HG03571 (cell line): Measurements from ENCODE around the gene MAX.

Source experiments
- ATAC-seq: cut with Tn5 transposase; IDR thresholded peaks from one replicate; pipeline ENCODE4 v1.9.1; 2021; ENCODE audit not compliant: unreplicated experiment

The MAX gene

DNA sequence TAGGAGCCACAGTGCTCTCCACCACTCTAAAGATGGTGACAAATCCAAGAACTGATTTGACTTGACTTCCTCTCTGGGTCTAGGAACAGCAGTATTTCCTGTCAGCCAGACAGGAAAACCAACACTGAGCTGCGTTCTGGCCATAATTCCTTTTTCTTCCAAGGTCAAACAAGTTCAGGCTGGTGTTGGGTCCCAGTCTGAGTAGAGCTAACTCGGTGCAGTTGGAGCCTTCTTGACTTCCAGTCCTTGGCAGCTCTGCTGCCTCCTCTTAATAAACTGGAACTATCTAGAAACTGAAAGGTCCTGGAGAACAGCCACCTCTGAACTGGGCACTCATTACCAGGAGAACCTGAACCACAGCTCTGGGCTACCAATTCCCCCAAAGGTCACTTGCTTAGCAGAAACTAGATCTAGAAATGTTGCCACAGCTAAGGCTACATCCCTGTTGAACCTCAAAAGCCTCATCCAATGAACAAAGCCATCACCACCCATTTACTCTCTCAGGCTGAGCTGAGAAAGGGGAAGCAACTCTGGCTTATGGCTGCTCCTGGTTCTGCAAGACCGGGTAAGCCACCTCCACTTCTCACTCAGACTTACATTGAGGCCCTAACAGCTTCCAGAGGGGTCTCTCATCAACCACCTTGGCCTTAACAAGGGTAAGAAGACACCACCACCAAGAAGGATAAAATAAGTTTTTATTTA lies 27.7 kb downstream of the MAX start:
- ATAC-seq, result no peak

GRCh38 chr14:65073605-65074201 lies 28.6 kb downstream of the MAX start:
- no peak for ATAC-seq

DNA sequence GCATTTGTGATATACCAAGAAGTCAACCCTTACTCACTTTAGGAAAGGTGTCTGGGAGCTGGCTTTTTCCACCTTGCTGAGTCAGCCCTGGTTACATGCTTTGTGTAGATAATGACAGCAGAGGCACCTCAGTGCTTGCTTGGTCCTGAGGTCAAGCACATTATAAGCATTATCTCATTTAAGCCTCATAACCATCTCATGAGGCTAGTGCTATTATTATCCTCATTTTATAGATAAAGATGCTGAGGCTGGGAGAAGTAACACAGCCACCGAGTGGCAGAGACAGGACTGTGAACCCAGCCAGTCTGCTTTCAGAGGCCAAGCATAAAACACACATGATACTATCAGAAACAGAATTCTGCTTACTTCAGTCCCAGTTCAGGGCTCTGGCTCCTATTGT lies 29.4 kb downstream of the MAX start:
- ATAC-seq, result no peak

- no peak for ATAC-seq
Observed at GRCh38 chr14:65072256-65072655, 30.1 kb downstream of the MAX start.

DNA sequence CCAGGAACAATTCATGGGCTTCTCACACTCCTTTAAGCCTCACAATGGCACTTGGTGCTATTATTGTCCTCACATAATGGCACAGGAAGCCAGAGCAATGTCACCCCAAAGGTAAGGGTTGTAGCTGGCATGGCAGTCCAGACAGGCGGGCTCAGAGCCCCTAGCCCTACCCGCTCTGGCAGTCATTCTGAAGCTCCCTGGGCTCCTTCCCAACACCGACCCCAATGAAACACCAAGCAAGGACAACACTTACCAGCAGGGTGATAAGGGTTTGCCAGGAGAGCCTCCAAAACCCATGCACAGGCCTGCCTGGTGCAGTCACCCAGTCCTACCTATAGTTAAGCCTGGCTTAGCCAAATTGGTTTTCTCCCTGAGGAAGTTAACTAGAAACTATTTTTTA lies 30.8 kb downstream of the MAX start:
- ATAC-seq, result no peak

DNA sequence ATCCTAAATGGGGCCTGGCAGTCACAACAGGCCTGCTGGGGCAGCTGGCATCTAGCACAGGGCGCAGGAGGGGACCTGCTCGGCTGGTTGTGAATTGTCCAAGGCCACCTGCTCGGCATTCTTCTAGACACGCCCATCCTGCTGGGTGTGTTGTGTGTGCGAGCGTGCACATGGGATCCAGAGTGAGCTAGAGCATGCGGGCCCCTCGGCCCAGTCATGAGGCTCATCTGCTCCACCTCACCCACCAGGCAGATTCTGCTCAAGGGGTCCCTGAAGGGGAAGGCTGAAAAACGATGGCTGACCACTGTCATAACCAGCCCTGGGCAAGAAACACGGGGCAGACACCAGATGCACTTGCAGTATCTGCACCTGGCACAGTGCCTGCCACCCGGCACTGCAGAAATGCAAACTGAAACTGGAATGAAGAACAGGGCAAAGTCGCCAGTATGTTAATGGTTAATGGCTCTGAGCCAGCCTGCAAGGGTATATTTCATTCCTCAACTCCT lies 31.8 kb downstream of the MAX start:
- no peak for ATAC-seq

DNA sequence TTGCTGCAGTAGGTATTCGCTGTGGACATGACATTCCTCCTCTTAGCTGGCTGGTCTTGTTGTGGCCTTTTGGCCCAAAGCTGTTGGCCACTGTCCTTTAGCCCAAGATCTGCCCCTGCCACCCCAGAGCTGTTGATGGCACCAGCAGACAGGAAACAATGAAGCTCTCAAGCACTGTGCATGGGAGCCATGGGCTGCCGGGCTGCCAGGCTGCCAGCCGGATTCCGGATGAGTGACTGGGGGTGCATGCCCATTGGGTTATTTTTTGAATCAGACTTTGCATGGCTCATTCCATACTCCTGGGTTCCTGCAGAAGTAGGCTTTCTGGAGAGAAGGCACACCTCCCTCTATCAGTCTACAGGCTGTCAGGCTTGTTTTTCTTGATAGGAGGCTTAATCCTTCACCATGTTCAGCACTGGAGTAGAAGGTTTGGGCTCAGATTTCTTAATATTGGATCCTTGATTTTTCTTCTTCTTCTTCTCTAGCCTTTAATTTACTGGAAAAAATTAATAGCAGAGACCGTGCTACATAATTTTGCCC lies 32.4 kb downstream of the MAX start:
- no peak for ATAC-seq

GRCh38 chr14:65065719-65066118 lies 36.6 kb downstream of the MAX start:
- ATAC-seq, result no peak

DNA sequence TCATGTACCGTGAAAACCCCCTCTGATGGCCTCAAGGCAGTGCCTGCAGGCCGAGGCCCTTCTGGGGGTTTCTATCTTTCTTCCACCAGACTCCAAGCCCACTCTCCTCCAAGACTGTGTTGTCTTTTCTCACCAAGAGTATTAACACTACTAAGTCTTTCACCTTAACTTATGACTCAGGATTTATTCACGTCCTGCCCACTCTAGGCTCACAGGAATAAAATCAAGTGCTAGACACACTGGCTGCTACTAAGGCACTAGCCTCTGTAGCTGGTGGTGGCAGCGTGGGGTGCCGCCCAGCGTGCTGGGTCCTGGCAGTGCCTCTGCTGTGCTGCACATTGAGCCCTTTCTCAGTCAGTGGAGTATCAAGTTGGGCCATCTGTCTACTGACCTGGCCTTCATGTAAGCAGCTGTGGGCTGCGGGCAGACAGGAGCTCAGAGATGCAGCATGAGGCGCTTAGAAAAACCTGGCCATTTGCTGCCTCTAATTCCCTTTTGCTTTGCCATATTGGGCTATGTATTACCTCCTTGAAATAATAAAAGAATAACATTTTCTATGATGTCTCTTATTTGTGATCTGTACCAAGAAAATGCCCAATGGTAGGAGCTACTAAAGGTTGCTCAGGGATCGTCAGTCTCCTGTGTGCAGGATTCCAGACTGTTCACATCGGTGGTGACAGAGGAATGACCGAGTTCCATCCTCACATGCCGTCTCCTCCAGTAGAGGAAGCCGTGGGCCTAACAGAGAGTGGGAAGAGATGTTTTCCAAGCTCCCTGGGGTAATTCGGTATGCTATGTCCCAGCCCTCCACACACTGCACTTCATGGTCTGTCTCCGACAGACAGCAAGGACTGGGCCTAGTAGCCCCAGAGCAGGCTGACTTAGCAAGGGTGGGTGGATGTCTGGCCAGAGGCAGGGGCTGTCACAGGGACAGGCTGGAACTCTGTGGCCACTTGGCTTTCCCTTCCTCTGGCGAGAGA lies 39.9 kb downstream of the MAX start:
- ATAC-seq, result no peak

DNA sequence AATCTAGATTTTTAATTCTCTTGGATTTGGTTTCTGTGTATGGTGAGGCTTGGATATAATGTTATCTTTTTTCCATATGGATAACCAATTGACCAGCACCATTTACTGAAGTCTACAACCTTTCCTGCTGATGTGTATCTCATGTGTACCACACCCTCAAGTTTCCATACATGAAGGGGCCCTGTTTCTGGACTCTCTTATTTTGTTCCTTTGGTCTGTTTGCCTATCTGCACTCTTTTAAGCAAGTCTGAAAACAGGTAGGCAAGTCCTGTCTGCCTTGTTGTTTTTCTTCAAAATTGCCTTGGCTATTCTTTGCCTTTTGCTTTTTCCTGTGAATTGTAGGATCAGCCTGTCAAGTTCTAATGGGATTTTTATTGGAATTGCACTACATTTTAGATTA lies 44.6 kb downstream of the MAX start:
- ATAC-seq, result no peak

- no peak for ATAC-seq
Observed at GRCh38 chr14:65054471-65055085, 47.7 kb downstream of the MAX start.

- ATAC-seq, result no peak
Observed at GRCh38 chr14:65053466-65053865, 48.9 kb downstream of the MAX start.

DNA sequence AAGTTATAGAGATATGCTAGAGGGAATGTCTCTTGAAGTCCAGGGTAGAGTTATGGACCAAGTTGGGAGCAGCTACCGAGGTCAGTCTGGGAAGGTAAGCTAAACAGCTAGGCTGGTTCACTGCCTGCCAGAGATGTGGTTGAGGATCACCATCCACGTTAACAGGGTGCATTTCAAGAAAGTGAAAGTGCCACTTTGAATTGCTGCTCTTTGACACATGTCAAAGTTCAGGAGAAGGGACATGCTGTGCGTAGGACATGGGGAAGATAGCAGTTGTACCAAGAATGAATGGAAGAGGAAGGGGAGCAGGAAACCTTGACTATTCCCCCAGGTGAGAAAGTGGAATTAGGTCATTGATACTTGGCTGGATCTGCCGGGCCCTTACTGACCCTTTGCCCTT lies 49.5 kb downstream of the MAX start:
- ATAC-seq, result no peak

- no peak for ATAC-seq
Observed at GRCh38 chr14:65045709-65046108, 56.6 kb downstream of the MAX start.

DNA sequence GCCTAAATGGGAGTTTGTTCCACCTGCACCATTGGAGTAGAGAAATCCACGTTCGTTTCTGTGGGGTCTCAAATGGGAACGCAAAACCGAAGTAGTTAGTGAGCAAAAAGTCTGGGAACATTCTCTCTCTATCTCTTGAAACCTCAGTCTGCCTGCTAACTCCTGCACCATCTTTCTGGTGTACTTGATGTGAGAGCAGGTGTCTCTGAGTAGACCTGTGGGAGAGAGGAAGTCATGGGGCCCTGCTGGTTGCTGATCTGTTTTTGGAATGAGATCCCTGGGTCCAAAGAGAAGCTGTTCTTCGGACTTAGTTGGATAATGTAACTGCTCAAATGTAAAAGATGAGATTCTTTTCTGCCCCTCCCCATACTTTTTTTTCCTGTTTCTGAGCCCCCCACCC lies 57.3 kb downstream of the MAX start:
- no peak for ATAC-seq

DNA sequence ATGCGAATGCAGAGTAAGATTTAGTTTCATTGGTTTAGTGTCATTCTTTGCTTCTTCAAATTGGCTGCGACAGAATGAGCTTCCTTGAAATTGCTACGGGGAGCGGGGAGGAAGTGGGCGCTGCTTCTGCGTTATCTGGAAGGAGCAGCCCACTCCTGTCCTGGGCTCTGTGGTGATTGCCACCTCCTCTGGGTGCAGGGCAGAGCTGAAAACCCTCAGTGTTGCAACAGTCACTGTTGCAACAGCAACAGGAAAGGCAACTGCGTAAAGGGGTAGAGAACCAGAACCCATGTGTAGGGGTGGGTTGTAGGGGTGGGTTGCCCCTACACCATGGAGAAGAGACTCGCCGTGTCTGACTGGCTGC lies 57.7 kb downstream of the MAX start:
- no peak for ATAC-seq

DNA sequence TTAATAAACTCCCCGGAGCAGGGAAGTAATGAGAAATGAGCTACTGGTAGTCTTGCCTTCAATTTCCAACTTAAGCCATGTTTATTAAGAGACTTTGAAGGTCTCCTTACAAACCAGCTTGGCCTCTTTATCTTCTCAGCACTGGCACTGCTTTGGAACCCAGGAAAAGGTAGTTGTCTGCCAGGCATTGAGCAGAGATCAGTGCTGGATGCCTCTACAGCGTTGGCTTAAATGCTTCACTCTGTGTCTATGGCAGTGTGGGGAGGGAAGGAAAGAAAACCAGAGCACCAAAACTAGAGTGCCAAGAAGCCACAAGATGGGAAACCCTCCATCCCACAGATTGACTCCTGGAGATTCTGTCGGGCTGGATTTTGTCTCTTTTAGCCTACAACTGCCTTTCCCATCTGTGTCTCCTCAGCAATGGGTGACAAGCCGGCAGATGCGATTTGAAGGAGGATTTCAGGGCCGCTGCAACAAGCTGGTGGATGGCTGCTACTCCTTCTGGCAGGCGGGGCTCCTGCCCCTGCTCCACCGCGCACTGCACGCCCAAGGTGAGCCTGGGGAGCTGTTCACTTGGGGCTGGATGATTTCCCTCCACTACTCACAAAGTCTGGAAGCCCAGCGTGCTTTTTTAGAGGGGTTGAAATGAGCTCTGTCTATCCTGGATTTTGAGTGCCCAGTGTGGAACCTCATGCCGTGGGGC lies 58.3 kb downstream of the MAX start:
- no peak for ATAC-seq

GRCh38 chr14:65042731-65043372 lies 59.5 kb downstream of the MAX start:
- no peak for ATAC-seq

- no peak for ATAC-seq
Observed at GRCh38 chr14:65042296-65042695, 60.0 kb downstream of the MAX start.

GRCh38 chr14:65041434-65041915 lies 60.8 kb downstream of the MAX start:
- no peak for ATAC-seq
